ENCODE data around the gene SKIL.

GRCh38 chr3:170360466-170360865 is 3.0 kb downstream of the SKIL start:
- TF ChIP-seq CTCF (IDR thresholded peaks at IDR 0.05) = no peak
- no peak for TF ChIP-seq POLR2A (IDR thresholded peaks at IDR 0.05)

Data from heart left ventricle (tissue), 13 donors.